Activated CD4-positive, alpha-beta T cell treated with anti-CD3 and anti-CD28 coated beads, Interleukin-2, amount 50 U/mL, for 1 hour (primary cell): ENCODE results near the gene CLIC2.

Source experiments
- DNase-seq: peaks from one replicate; pipeline ENCODE4 v3.0.0-alpha.2; 2020

The CLIC2 gene

GRCh38 chrX:155262970-155263754 is 71.3 kb downstream of the CLIC2 start:
- DNase-seq = no peak

- no peak for DNase-seq
Observed at GRCh38 chrX:155259752-155260151, 74.7 kb downstream of the CLIC2 start.

- no peak for DNase-seq
Observed at GRCh38 chrX:155251391-155251790, 83.0 kb downstream of the CLIC2 start.

GRCh38 chrX:155247497-155247896 is 86.9 kb downstream of the CLIC2 start:
- DNase-seq = no peak

- no peak for DNase-seq
Observed at GRCh38 chrX:155246748-155247147, 87.7 kb downstream of the CLIC2 start.

GRCh38 chrX:155242300-155242699 is 92.1 kb downstream of the CLIC2 start:
- no peak for DNase-seq

GRCh38 chrX:155237719-155238118 is 96.7 kb downstream of the CLIC2 start:
- DNase-seq = no peak

GRCh38 chrX:155235891-155236290 is 98.5 kb downstream of the CLIC2 start:
- DNase-seq = no peak

GRCh38 chrX:155231163-155231562 is 103.3 kb downstream of the CLIC2 start:
- DNase-seq = no peak
